HEK293 (cell line): Measurements from ENCODE around the gene TPO.

ENCODE experiments used
- CTCF ChIP-seq: fragments of 450-650 bp; formaldehyde crosslinking; IDR thresholded peaks from 2 replicates; pipeline ENCODE4 v1.5.1; 2016; ENCODE audit warnings: missing biosample characterization, missing genetic modification characterization
- KLF9 ChIP-seq: fragments of 450-650 bp; formaldehyde crosslinking; IDR thresholded peaks from 2 replicates; pipeline ENCODE4 v1.5.1; 2016; ENCODE audit warnings: missing biosample characterization, missing genetic modification characterization, low read depth
- PRDM1 ChIP-seq: fragments of 450-650 bp; formaldehyde crosslinking; IDR thresholded peaks from 2 replicates; pipeline ENCODE4; 2016; ENCODE audit warnings: missing biosample characterization, missing genetic modification characterization
- PRDM4 ChIP-seq: fragments of 450-650 bp; formaldehyde crosslinking; IDR thresholded peaks from 2 replicates; pipeline ENCODE4 v1.5.1; 2017; ENCODE audit warnings: missing biosample characterization, missing genetic modification characterization
- ZBTB20 ChIP-seq: fragments of 450-650 bp; formaldehyde crosslinking; IDR thresholded peaks from 2 replicates; pipeline ENCODE4 v1.5.1; 2016; ENCODE audit warnings: missing biosample characterization, missing genetic modification characterization
- ZNF214 ChIP-seq: fragments of 450-650 bp; formaldehyde crosslinking; IDR thresholded peaks from 2 replicates; pipeline ENCODE4 v1.5.1; 2017; ENCODE audit warnings: missing biosample characterization, mild to moderate bottlenecking, missing genetic modification characterization, borderline replicate concordance
- ZNF350 ChIP-seq: fragments of 450-650 bp; formaldehyde crosslinking; IDR thresholded peaks from 2 replicates; pipeline ENCODE4 v1.5.0; 2017; ENCODE audit warnings: missing biosample characterization, mild to moderate bottlenecking, missing genetic modification characterization
- ZNF423 ChIP-seq: fragments of 450-650 bp; formaldehyde crosslinking; IDR thresholded peaks from 2 replicates; pipeline ENCODE4 v1.5.1; 2016; ENCODE audit warnings: missing biosample characterization, missing genetic modification characterization
- ZNF529 ChIP-seq: fragments of 450-650 bp; formaldehyde crosslinking; IDR thresholded peaks from 2 replicates; pipeline ENCODE4 v1.5.1; 2017; ENCODE audit warnings: missing genetic modification characterization, missing biosample characterization; ENCODE audit not compliant: insufficient replicate concordance
- ZNF670 ChIP-seq: fragments of 450-650 bp; formaldehyde crosslinking; IDR thresholded peaks from 2 replicates; pipeline ENCODE4 v1.5.1; 2016; ENCODE audit warnings: missing biosample characterization, missing genetic modification characterization, low read depth
- TF ChIP-seq, protein P1 (sequence below): fragments of 450-650 bp; formaldehyde crosslinking; IDR thresholded peaks from 2 replicates; pipeline ENCODE4 v1.5.1; 2016; ENCODE audit warnings: missing biosample characterization, missing genetic modification characterization
- TF ChIP-seq, protein P2 (sequence below): fragments of 450-650 bp; formaldehyde crosslinking; IDR thresholded peaks from 2 replicates; pipeline ENCODE4 v1.5.1; 2016; ENCODE audit warnings: missing biosample characterization, missing genetic modification characterization

DNA sequence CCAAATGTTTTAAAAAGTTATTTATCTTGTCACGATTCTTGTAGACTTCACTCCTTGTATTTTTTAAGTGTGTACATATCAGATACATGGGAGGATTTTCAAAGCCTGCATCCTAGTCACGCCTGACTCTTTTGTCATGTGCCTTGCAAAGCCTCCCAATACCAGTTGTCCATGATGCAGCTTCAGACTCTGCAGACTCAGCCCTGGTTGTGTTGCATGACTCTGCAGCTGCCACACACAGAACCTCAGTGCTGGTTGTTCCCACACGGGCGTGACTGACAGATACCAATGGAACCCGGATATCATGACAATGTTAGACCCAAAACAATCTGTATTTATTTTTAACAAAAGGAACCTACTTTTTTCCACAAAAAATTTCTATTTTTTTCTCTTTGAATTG lies 38.2 kb downstream of the TPO start:
- no peak for TF ChIP-seq ZNF350 (tag by site-specific recombination)
- TF ChIP-seq CTCF (tag by site-specific recombination): no peak
- TF ChIP-seq ZNF214 (tag by site-specific recombination): no peak
- TF ChIP-seq PRDM4 (tag by site-specific recombination): no peak
- TF ChIP-seq KLF9 (tag by site-specific recombination): no peak
- no peak for TF ChIP-seq PRDM1 (tag by site-specific recombination)
- TF ChIP-seq, protein P1, sequence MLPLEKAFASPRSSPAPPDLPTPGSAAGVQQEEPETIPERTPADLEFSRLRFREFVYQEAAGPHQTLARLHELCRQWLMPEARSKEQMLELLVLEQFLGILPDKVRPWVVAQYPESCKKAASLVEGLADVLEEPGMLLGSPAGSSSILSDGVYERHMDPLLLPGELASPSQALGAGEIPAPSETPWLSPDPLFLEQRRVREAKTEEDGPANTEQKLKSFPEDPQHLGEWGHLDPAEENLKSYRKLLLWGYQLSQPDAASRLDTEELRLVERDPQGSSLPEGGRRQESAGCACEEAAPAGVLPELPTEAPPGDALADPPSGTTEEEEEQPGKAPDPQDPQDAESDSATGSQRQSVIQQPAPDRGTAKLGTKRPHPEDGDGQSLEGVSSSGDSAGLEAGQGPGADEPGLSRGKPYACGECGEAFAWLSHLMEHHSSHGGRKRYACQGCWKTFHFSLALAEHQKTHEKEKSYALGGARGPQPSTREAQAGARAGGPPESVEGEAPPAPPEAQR (tag by site-specific recombination): no peak
- TF ChIP-seq ZNF423 (tag by site-specific recombination): no peak
- TF ChIP-seq ZNF529 (tag by site-specific recombination): no peak
- no peak for TF ChIP-seq ZBTB20 (tag by site-specific recombination)
- TF ChIP-seq ZNF670 (tag by site-specific recombination): no peak
- TF ChIP-seq, protein P2, sequence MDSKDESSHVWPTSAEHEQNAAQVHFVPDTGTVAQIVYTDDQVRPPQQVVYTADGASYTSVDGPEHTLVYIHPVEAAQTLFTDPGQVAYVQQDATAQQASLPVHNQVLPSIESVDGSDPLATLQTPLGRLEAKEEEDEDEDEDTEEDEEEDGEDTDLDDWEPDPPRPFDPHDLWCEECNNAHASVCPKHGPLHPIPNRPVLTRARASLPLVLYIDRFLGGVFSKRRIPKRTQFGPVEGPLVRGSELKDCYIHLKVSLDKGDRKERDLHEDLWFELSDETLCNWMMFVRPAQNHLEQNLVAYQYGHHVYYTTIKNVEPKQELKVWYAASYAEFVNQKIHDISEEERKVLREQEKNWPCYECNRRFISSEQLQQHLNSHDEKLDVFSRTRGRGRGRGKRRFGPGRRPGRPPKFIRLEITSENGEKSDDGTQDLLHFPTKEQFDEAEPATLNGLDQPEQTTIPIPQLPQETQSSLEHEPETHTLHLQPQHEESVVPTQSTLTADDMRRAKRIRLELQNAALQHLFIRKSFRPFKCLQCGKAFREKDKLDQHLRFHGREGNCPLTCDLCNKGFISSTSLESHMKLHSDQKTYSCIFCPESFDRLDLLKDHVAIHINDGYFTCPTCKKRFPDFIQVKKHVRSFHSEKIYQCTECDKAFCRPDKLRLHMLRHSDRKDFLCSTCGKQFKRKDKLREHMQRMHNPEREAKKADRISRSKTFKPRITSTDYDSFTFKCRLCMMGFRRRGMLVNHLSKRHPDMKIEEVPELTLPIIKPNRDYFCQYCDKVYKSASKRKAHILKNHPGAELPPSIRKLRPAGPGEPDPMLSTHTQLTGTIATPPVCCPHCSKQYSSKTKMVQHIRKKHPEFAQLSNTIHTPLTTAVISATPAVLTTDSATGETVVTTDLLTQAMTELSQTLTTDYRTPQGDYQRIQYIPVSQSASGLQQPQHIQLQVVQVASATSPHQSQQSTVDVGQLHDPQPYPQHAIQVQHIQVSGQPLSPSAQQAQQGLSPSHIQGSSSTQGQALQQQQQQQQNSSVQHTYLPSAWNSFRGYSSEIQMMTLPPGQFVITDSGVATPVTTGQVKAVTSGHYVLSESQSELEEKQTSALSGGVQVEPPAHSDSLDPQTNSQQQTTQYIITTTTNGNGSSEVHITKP (tag by site-specific recombination): no peak
